Glutamatergic neuron (in vitro differentiated cells): ENCODE data around the gene CCDC157. TPM values are rescaled to one million over a fixed set of nuclear protein-coding genes. Genes with fewer than 3 reads are reported as not detected.

Experiments
- DNase-seq: peaks from one replicate; pipeline ENCODE4 v3.0.0; 2022
- H3K27ac Mint-ChIP-seq: one replicate; pipeline ENCODE4 v1.8.0; 2020; ENCODE audit warnings: mild to moderate bottlenecking, mixed read lengths, inconsistent platforms; ENCODE audit not compliant: unreplicated experiment
- H3K27me3 Mint-ChIP-seq: one replicate; pipeline ENCODE4 v1.8.0; 2020; ENCODE audit warnings: mild to moderate bottlenecking, moderate library complexity, mixed read lengths, inconsistent platforms; ENCODE audit not compliant: unreplicated experiment
- H3K36me3 Mint-ChIP-seq: one replicate; pipeline ENCODE4 v1.8.0; 2020; ENCODE audit warnings: mild to moderate bottlenecking, mixed read lengths, inconsistent platforms; ENCODE audit not compliant: unreplicated experiment
- H3K4me1 Mint-ChIP-seq: one replicate; pipeline ENCODE4 v1.8.0; 2020; ENCODE audit warnings: mild to moderate bottlenecking, low read depth, mixed read lengths, inconsistent platforms; ENCODE audit not compliant: unreplicated experiment
- H3K4me3 Mint-ChIP-seq: one replicate; pipeline ENCODE4 v1.8.0; 2020; ENCODE audit warnings: mild to moderate bottlenecking, mixed read lengths, inconsistent platforms; ENCODE audit not compliant: unreplicated experiment
- H3K9me3 Mint-ChIP-seq: one replicate; pipeline ENCODE4 v1.8.0; 2020; ENCODE audit warnings: mild to moderate bottlenecking, moderate library complexity, mixed read lengths, inconsistent platforms; ENCODE audit not compliant: unreplicated experiment
- CTCF ChIP-seq: fragments of 200-600 bp; sonication (generic); IDR thresholded peaks from one replicate; pipeline ENCODE4 v1.5.0; 2021; ENCODE audit not compliant: partially characterized antibody, unreplicated experiment
- total RNA-seq: library from RNA; stranded (reverse); fragmentation: NEBNext Ultra II Directional; extraction: Animal tissue kit (Norgen Biotek cat#: 25700); gene quantifications from one replicate; pipeline ENCODE4 v1.2.1, GENCODE V29; 2021; ENCODE audit not compliant: unreplicated experiment

The CCDC157 gene
- total RNA-seq, 1 donor from 2014 or later = 6.2 TPM

DNA sequence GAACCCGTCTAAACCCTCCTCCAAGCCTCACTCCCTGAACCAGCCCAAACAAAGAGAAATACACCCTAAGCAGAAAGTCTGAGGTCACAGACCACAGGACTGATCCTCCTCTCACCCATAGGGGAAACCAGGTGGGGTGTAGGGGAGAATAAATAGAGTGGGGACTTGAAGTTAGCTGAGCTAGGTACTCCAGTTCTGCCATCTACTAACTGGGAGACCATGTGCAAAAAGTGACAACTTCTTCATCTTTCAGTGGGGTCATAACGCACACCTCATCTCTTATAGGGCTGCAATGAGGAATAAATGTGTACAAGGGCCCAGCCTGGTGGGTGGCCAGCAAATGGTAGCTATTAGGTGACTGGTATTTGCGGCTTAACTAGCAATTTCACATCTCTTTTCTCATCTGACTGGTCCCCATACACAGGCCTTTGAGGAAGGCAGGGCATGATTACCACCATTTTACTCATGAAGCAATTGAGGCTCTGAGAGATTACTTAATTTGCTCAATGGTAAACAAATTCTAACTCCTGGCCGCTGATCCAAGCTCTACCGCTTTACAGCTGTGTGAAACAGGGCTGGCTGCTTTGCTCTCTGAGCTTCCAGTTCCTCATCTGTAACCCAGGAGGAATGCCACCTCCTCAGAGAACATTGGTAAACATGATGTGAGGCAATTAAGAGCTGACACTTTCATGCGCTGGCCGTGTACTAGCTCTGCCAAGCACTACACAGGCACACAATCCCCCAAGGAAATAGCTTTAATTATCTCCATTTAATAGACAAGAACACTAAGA is 46.7 kb upstream of the CCDC157 start:
- Mint-ChIP-seq H3K9me3 (peaks cover 3% of the 10 kb centered on the region), H3K27ac (no peak overlapping the region), H3K36me3 (no peaks in the 10 kb centered on the region), H3K4me1 (peaks cover 7% of the 10 kb centered on the region), H3K27me3 (no peaks in the 10 kb centered on the region), H3K4me3 (no peak overlapping the region)
- DNase-seq = no peak
- TF ChIP-seq CTCF = no peak

GRCh38 chr22:30310881-30311771 is 45.7 kb upstream of the CCDC157 start:
- H3K27me3 Mint-ChIP-seq = no peaks in the 10 kb centered on the region
- no peak for TF ChIP-seq CTCF
- no peaks in the 10 kb centered on the region for H3K36me3 Mint-ChIP-seq
- no peak overlapping the region for H3K27ac Mint-ChIP-seq
- DNase-seq = no peak
- H3K4me1 Mint-ChIP-seq = peaks cover 7% of the 10 kb centered on the region
- H3K4me3 Mint-ChIP-seq = no peak overlapping the region
- H3K9me3 Mint-ChIP-seq = peaks cover 3% of the 10 kb centered on the region

GRCh38 chr22:30312053-30312452 is 44.8 kb upstream of the CCDC157 start:
- Mint-ChIP-seq H3K4me3 (no peak overlapping the region), H3K36me3 (no peaks in the 10 kb centered on the region), H3K9me3 (peaks cover 3% of the 10 kb centered on the region), H3K27ac (no peak overlapping the region), H3K4me1 (peaks cover 7% of the 10 kb centered on the region), H3K27me3 (no peaks in the 10 kb centered on the region)
- no peak for TF ChIP-seq CTCF
- DNase-seq = no peak

GRCh38 chr22:30313527-30314363 is 43.1 kb upstream of the CCDC157 start:
- Mint-ChIP-seq H3K27me3 (no peaks in the 10 kb centered on the region), H3K9me3 (peaks cover 3% of the 10 kb centered on the region), H3K36me3 (no peaks in the 10 kb centered on the region), H3K4me3 (no peak overlapping the region), H3K27ac (no peak overlapping the region), H3K4me1 (peaks cover 4% of the 10 kb centered on the region)
- TF ChIP-seq CTCF = no peak
- no peak for DNase-seq
